ENCODE measurements around the gene PTPRN2. TPM values are rescaled to one million over a fixed set of nuclear protein-coding genes. Genes with fewer than 3 reads are reported as not detected.

PTPRN2 gene
- total RNA-seq, 1 experiment from 2014 or later, result 2.1 TPM

DNA sequence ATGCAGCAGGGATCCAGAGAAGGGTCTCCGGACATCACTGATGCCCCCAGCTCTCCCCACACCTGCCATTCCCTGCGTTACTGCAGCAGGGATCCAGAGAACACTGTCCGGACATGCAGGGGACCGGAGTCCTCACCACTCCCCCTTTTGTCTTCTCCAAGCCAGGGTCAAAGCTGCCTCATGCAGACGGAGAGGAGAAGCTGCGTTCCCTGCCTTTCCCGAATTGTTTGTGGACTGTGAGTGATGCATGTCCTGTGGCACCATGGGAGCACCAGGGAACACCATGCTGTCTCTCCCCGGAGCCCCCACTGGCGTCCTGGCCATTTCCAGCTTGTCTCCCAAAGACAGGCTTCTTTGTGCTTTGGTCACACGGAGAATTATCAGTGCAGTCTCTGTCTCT is 599.7 kb downstream of the PTPRN2 start:
- TF ChIP-seq TCF7L2 (IDR thresholded peaks at IDR 0.05; ENCODE audit: borderline replicate concordance, extremely low read depth, insufficient read depth, insufficient read length), result no peak
- TF ChIP-seq FOSL1 (IDR thresholded peaks at IDR 0.05; ENCODE audit: low read depth), result no peak
- no peak for TF ChIP-seq POLR2A (IDR thresholded peaks at IDR 0.05; ENCODE audit: borderline replicate concordance, extremely low read depth, insufficient read depth, insufficient read length)
- TF ChIP-seq CEBPB (IDR thresholded peaks at IDR 0.05; ENCODE audit: low read depth), result no peak
- TF ChIP-seq POLR2AphosphoS5 (IDR thresholded peaks at IDR 0.05; ENCODE audit: low read depth, low read length), result no peak
- TF ChIP-seq ZNF274 (IDR thresholded peaks at IDR 0.05; ENCODE audit: low read depth, low read length), result no peak
- TF ChIP-seq, protein P1, sequence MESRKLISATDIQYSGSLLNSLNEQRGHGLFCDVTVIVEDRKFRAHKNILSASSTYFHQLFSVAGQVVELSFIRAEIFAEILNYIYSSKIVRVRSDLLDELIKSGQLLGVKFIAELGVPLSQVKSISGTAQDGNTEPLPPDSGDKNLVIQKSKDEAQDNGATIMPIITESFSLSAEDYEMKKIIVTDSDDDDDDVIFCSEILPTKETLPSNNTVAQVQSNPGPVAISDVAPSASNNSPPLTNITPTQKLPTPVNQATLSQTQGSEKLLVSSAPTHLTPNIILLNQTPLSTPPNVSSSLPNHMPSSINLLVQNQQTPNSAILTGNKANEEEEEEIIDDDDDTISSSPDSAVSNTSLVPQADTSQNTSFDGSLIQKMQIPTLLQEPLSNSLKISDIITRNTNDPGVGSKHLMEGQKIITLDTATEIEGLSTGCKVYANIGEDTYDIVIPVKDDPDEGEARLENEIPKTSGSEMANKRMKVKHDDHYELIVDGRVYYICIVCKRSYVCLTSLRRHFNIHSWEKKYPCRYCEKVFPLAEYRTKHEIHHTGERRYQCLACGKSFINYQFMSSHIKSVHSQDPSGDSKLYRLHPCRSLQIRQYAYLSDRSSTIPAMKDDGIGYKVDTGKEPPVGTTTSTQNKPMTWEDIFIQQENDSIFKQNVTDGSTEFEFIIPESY (IDR thresholded peaks at IDR 0.05; ENCODE audit: extremely low read depth, insufficient replicate concordance, low read length), result no peak
- no peak for TF ChIP-seq ELF1 (IDR thresholded peaks at IDR 0.05; ENCODE audit: borderline replicate concordance, low read depth)
- TF ChIP-seq, protein P2, sequence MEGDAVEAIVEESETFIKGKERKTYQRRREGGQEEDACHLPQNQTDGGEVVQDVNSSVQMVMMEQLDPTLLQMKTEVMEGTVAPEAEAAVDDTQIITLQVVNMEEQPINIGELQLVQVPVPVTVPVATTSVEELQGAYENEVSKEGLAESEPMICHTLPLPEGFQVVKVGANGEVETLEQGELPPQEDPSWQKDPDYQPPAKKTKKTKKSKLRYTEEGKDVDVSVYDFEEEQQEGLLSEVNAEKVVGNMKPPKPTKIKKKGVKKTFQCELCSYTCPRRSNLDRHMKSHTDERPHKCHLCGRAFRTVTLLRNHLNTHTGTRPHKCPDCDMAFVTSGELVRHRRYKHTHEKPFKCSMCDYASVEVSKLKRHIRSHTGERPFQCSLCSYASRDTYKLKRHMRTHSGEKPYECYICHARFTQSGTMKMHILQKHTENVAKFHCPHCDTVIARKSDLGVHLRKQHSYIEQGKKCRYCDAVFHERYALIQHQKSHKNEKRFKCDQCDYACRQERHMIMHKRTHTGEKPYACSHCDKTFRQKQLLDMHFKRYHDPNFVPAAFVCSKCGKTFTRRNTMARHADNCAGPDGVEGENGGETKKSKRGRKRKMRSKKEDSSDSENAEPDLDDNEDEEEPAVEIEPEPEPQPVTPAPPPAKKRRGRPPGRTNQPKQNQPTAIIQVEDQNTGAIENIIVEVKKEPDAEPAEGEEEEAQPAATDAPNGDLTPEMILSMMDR (IDR thresholded peaks at IDR 0.05 in 2 of 3, conservative IDR thresholded peaks at IDR 0.05 in 1 of 3; ENCODE audit: borderline replicate concordance in 1 of 3, insufficient read depth in 1 of 3, low read depth in 2 of 3, low read length in 2 of 3), result no peak
- no peak for TF ChIP-seq SIN3A (IDR thresholded peaks at IDR 0.05; ENCODE audit: low read depth)
- ChIA-PET RAD21 (ENCODE audit: low non-redundant PET in 1 of 2, low total read pairs in 2 of 2, uncharacterized antibody in 2 of 2, unreplicated experiment in 2 of 2) (no interaction called here), CTCF (no interaction called here), POLR2A (no interaction called here)
- intact Hi-C loops (cut with micrococcal nuclease), result no loop called here
- Histone ChIP-seq H3K27me3 (ENCODE audit: insufficient read depth, low read length) (peaks cover 6% of the 10 kb centered on the region; the same call in 1 of the 2 replicates), H3K9me2 (ENCODE audit: insufficient read depth) (no peaks in the 10 kb centered on the region), H3K79me2 (ENCODE audit: insufficient read depth, low read length) (no peaks in the 10 kb centered on the region), H3K27ac (ENCODE audit: low read depth, low read length) (no peak overlapping the region), H3K4me2 (ENCODE audit: low read length) (no peak overlapping the region), H4K20me1 (ENCODE audit: insufficient read depth) (no peaks in the 10 kb centered on the region), H3K9me3 (ENCODE audit: control insufficient read depth in 1 of 2, insufficient read depth in 1 of 2, low read depth in 1 of 2, low read length in 2 of 2) (no peaks in the 10 kb centered on the region), H3K36me3 (ENCODE audit: control insufficient read depth in 1 of 2, insufficient read depth in 2 of 2, low read length in 2 of 2) (no peaks in the 10 kb centered on the region), H2AFZ (ENCODE audit: low read depth, low read length, poor library complexity, severe bottlenecking) (no peak overlapping the region), H3K9ac (ENCODE audit: low read length) (no peak overlapping the region), H3K4me1 (ENCODE audit: control insufficient read depth in 1 of 2, insufficient read depth in 2 of 2, low read length in 2 of 2) (no peaks in the 10 kb centered on the region), H3K4me3 (replicated peaks in 1 of 2; ENCODE audit: low read depth in 1 of 2, low read length in 2 of 2) (no peak overlapping the region)
- BruUV-seq (replicated peaks), result no TSS peak
- DNase-seq (ENCODE audit: low read depth, low spot score) (no peak), ATAC-seq (no peak)
